ENCODE data around the gene STK11. TPM values are rescaled to one million over a fixed set of nuclear protein-coding genes. Genes with fewer than 3 reads are reported as not detected.

The STK11 gene
- polyA plus RNA-seq, 1 of the 3 experiments (the other 2 are of a cell fraction): 55.5 TPM

DNA sequence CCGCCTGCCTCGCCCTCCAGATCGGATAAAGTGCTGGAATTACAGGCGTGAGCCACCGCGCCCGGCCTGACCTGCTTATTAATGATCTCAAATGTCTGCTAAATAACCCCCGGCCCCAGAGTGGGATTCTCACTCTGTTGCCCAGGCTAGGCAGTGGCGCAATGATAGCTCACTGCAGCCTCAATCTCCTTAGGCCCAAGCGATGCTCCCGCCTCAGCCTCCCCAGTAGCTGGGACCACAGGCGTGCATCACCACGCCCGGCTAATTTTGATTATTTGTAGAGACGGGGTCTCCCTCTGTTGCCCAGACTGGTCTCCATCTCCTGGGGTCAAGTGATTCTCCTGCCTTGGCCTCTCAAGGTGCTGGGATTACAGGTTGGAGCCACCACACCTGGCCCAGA, 35.3 kb downstream of the STK11 start:
- peaks cover 22 to 50% of the 10 kb centered on the region in 2 experiments; a peak in 3 of 4 replicates for H3K4me1 ChIP-seq (ENCODE audit: control insufficient read depth in 1 of 2, insufficient read depth in 2 of 2, low read depth in 1 of 2, low read length in 1 of 2)
- peak overlapping the region; percentile 99 for H3K4me2 ChIP-seq
- TF ChIP-seq SIN3A (IDR thresholded peaks at IDR 0.05; ENCODE audit: borderline replicate concordance, low read depth, low read length): no peak
- no peak for TF ChIP-seq FOXJ3 (CRISPR knock-in tag; IDR thresholded peaks at IDR 0.05)
- H3K9me2 ChIP-seq: no peaks in the 10 kb centered on the region
- peaks cover 39% of the 10 kb centered on the region for H3F3A ChIP-seq (replicated peaks; ENCODE audit: insufficient read depth)
- H3K4me3 ChIP-seq (ENCODE audit: low read depth in 2 of 2, low read length in 1 of 2): peak overlapping the region in 1 of 2 experiments; percentile 91; a peak in 1 of 4 replicates
- ChIA-PET CTCF (interaction anchor here (0.8 to 9.7 kb wide), 23 partner anchors 13 to 320 kb away, joined by 3 to 594 read pairs (median 4); partner anchors contain the start of gene CIRBP), POLR2A (interaction anchor here (0.9 to 4.3 kb wide), 4 partner anchors 12 to 215 kb away, joined by 3 to 49 read pairs (median 5); partner anchors contain the start of gene CIRBP)
- WGBS (ENCODE audit: low lambda C conversion rate): 85% methylated on average over 15 of the region's 15 CpGs
- no peaks in the 10 kb centered on the region for H3K27me3 ChIP-seq (ENCODE audit: insufficient read depth)
- H2AFZ ChIP-seq (ENCODE audit: low read depth): no peak overlapping the region
- H3K79me2 ChIP-seq (ENCODE audit: insufficient read depth): peaks cover 37% of the 10 kb centered on the region
- no peaks in the 10 kb centered on the region for H3K9me3 ChIP-seq
- H4K20me1 ChIP-seq (ENCODE audit: insufficient read depth): peaks cover 11% of the 10 kb centered on the region; the same call in 1 of the 2 replicates
- H3K36me3 ChIP-seq (replicated peaks in 1 of 2; ENCODE audit: control insufficient read depth in 1 of 2, insufficient read depth in 2 of 2, low read length in 1 of 2): no peaks in the 10 kb centered on the region
- H3K27ac ChIP-seq (ENCODE audit: low read depth in 2 of 2, low read length in 1 of 2): peak overlapping the region in 1 of 2 experiments; percentile 55; a peak in 2 of 4 replicates
- no peak for DNase-seq
- no peak overlapping the region for H3K9ac ChIP-seq

DNA sequence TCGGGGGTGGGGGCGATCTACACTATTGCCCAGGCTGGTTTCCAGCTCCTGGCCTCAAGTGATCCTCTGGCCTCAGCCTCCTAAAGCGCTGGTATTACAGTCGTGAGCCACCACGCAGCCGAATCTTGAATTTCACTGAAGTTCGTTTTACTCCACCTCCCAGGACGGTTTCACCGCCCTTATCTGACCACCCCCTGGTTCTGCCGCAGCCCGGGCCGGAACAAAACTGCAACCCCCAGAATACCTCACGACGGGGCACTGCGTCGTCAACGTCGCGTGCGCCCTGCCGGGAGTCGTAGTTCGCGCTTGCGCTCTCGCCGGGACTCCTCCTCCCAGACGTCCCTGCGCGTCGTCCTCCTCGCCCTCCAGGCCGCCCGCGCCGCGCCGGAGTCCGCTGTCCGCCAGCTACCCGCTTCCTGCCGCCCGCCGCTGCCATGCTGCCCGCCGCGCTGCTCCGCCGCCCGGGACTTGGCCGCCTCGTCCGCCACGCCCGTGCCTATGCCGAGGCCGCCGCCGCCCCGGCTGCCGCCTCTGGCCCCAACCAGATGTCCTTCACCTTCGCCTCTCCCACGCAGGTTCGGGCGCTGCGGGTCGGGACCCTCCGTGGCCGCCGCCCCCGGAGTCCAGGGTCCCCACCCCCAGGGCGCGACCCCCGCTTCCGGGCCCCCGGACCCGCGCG, 36.0 kb downstream of the STK11 start, which contains the start of gene ATP5F1D:
TSS of gene ATP5F1D (plus strand) at position 335 of the 679 bp plus-strand sequence. CDS start at position 435, 100 bp downstream.
- H3K27me3 ChIP-seq (ENCODE audit: insufficient read depth): no peaks in the 10 kb centered on the region
- peak within 1 kb of the TSS; percentile 85 to 91 for H3K4me3 ChIP-seq (ENCODE audit: low read depth in 2 of 2, low read length in 1 of 2)
- peaks cover 6% of the 10 kb centered on the region; the same call in 1 of the 2 replicates for H4K20me1 ChIP-seq (ENCODE audit: insufficient read depth)
- H3K27ac ChIP-seq (ENCODE audit: low read depth in 2 of 2, low read length in 1 of 2): peak within 1 kb of the TSS; percentile 55 to 83
- peak within 1 kb of the TSS; percentile 88 for H3K9ac ChIP-seq
- no peaks in the 10 kb centered on the region for H3K9me3 ChIP-seq
- 8% methylated on average over 13 of the region's 79 CpGs for WGBS (ENCODE audit: low lambda C conversion rate)
- DNase-seq: peak; percentile 93
- peaks cover 46% of the 10 kb centered on the region for H3F3A ChIP-seq (replicated peaks; ENCODE audit: insufficient read depth)
- H3K9me2 ChIP-seq: no peaks in the 10 kb centered on the region
- H3K36me3 ChIP-seq (replicated peaks in 1 of 2; ENCODE audit: control insufficient read depth in 1 of 2, insufficient read depth in 2 of 2, low read length in 1 of 2): no peaks in the 10 kb centered on the region
- H3K4me2 ChIP-seq: peak within 1 kb of the TSS; percentile 99
- peaks cover 22 to 51% of the 10 kb centered on the region in 2 experiments; a peak in 3 of 4 replicates for H3K4me1 ChIP-seq (ENCODE audit: control insufficient read depth in 1 of 2, insufficient read depth in 2 of 2, low read depth in 1 of 2, low read length in 1 of 2)
- ChIA-PET POLR2A (interaction anchor here (0.9 to 4.3 kb wide), 4 partner anchors 12 to 216 kb away, joined by 3 to 49 read pairs (median 5); partner anchors contain the start of gene CIRBP), CTCF (interaction anchor here (1.0 to 9.7 kb wide), 15 partner anchors 16 to 386 kb away, joined by 3 to 594 read pairs (median 5); partner anchors contain the start of gene CIRBP)
- H2AFZ ChIP-seq (ENCODE audit: low read depth): peak within 1 kb of the TSS; percentile 80; the same call in 1 of the 2 replicates
- H3K79me2 ChIP-seq (ENCODE audit: insufficient read depth): peaks cover 32% of the 10 kb centered on the region
- TF ChIP-seq RXRA (IDR thresholded peaks at IDR 0.05; ENCODE audit: borderline replicate concordance, low read depth) (no peak), RCOR1 (IDR thresholded peaks at IDR 0.05; ENCODE audit: low read length) (no peak), RFX5 (IDR thresholded peaks at IDR 0.05; ENCODE audit: low read length) (no peak), YY1 (IDR thresholded peaks at IDR 0.05; ENCODE audit: low read depth) (0 out of 2 replicates have a peak, but pooled peaks have one; percentile 34), SIN3A (IDR thresholded peaks at IDR 0.05; ENCODE audit: borderline replicate concordance, low read depth, low read length) (0 out of 2 replicates have a peak, but pooled peaks have one; percentile 21), CHD2 (IDR thresholded peaks at IDR 0.05; ENCODE audit: low read length, partially characterized antibody) (peak; percentile 91), MEF2A (IDR thresholded peaks at IDR 0.05; ENCODE audit: borderline replicate concordance, low read depth) (no peak), ELF1 (IDR thresholded peaks at IDR 0.05) (peak; percentile 57), FOXM1 (IDR thresholded peaks at IDR 0.05; ENCODE audit: low read depth) (no peak), TAF1 (IDR thresholded peaks at IDR 0.05; ENCODE audit: borderline replicate concordance, low read depth, low read length) (peak; percentile 4; the same call in 1 of the 2 replicates), EZH2phosphoT487 (IDR thresholded peaks at IDR 0.05; ENCODE audit: borderline replicate concordance, low read depth) (no peak), TCF12 (IDR thresholded peaks at IDR 0.05) (no peak), FOSL2 (IDR thresholded peaks at IDR 0.05; ENCODE audit: borderline replicate concordance, low read depth) (no peak), SMC3 (IDR thresholded peaks at IDR 0.05; ENCODE audit: low read depth, low read length) (no peak), NFIC (IDR thresholded peaks at IDR 0.05; ENCODE audit: borderline replicate concordance) (no peak)
- TF ChIP-seq, protein P1, sequence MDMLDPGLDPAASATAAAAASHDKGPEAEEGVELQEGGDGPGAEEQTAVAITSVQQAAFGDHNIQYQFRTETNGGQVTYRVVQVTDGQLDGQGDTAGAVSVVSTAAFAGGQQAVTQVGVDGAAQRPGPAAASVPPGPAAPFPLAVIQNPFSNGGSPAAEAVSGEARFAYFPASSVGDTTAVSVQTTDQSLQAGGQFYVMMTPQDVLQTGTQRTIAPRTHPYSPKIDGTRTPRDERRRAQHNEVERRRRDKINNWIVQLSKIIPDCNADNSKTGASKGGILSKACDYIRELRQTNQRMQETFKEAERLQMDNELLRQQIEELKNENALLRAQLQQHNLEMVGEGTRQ (IDR thresholded peaks at IDR 0.05; ENCODE audit: borderline replicate concordance, low read depth, low read length): no peak
- TF ChIP-seq, protein P2, sequence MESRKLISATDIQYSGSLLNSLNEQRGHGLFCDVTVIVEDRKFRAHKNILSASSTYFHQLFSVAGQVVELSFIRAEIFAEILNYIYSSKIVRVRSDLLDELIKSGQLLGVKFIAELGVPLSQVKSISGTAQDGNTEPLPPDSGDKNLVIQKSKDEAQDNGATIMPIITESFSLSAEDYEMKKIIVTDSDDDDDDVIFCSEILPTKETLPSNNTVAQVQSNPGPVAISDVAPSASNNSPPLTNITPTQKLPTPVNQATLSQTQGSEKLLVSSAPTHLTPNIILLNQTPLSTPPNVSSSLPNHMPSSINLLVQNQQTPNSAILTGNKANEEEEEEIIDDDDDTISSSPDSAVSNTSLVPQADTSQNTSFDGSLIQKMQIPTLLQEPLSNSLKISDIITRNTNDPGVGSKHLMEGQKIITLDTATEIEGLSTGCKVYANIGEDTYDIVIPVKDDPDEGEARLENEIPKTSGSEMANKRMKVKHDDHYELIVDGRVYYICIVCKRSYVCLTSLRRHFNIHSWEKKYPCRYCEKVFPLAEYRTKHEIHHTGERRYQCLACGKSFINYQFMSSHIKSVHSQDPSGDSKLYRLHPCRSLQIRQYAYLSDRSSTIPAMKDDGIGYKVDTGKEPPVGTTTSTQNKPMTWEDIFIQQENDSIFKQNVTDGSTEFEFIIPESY (IDR thresholded peaks at IDR 0.05; ENCODE audit: borderline replicate concordance, low read depth): no peak
- TF ChIP-seq, protein P3, sequence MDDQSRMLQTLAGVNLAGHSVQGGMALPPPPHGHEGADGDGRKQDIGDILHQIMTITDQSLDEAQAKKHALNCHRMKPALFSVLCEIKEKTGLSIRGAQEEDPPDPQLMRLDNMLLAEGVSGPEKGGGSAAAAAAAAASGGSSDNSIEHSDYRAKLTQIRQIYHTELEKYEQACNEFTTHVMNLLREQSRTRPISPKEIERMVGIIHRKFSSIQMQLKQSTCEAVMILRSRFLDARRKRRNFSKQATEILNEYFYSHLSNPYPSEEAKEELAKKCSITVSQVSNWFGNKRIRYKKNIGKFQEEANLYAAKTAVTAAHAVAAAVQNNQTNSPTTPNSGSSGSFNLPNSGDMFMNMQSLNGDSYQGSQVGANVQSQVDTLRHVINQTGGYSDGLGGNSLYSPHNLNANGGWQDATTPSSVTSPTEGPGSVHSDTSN (IDR thresholded peaks at IDR 0.05): no peak

Measured in SK-N-SH (cell line).